Measurements from ENCODE around the gene TRIO. TPM values are rescaled to one million over a fixed set of nuclear protein-coding genes. Genes with fewer than 3 reads are reported as not detected.

TRIO gene
- polyA plus RNA-seq, 1 of the 3 experiments (the other 2 are of a cell fraction): 229 TPM

DNA sequence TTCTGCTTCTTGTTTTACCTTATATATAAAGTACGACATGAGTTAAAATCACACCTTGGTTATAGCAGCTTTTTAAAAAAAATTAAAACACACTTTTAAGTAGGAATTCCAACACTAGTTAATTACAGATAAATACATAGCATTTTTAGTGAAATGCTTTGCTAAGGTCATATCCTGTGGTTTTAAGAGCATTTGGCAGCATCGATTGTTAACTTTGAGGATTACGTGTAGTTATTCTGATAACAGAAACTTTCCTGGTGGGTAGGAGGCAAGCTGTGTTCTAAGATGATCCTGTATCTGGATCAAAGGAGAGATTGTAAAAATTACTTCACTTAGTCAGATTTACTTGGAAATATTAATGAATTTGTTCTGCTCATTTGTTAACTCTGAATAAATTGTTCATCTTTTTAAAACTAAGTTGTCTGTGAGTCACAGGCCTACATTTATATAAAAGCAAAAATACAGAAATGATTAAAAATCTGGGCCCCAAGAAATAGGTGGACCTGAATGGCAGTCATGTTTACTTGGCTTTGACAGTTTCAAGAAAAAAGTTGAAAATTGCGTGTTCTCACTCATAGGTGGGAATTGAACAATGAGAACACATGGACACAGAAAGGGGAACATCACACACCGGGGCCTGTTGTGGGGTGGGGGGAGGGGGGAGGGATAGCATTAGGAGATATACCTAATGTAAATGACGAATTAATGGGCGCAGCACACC lies 58.3 kb downstream of the TRIO start:
- H3K4me2 ChIP-seq: peak overlapping the region; percentile 27; the same call in 1 of the 2 replicates

DNA sequence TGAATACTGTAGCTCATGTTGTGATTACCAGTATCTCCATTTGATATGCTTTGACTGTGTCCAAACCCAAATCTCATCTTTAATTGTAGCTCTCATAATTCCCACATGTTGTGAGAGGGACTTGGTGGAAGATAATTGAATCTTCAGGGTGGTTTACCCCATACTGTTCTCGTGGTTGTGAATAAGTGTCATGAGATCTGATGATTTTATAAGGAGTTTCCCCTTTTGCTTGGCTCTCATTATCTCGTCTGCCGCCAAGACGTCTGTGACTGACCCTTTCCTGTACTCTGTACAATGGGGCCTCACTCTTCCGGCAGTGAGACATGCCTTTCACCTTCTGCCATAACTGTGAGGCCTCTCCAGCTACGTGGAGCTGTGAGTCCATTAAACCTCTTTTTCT lies 59.3 kb downstream of the TRIO start:
- no peak overlapping the region for H3K4me3 ChIP-seq (ENCODE audit: low read depth in 2 of 2, low read length in 1 of 2)

More for the DNA sequence above, 58.3 kb downstream of the TRIO start:
- no peaks in the 10 kb centered on the region for H3K9me2 ChIP-seq
- peaks cover 55% of the 10 kb centered on the region for H4K20me1 ChIP-seq (ENCODE audit: insufficient read depth)
- no peaks in the 10 kb centered on the region for H3K27me3 ChIP-seq (ENCODE audit: insufficient read depth)
- ChIA-PET CTCF (no interaction called here), POLR2A (no interaction called here)
- no peak overlapping the region for H2AFZ ChIP-seq (ENCODE audit: low read depth)
- H3K36me3 ChIP-seq (replicated peaks in 1 of 2; ENCODE audit: control insufficient read depth in 1 of 2, insufficient read depth in 2 of 2, low read length in 1 of 2): peaks cover 0 to 9% of the 10 kb centered on the region in 2 experiments
- TF ChIP-seq, protein P1, sequence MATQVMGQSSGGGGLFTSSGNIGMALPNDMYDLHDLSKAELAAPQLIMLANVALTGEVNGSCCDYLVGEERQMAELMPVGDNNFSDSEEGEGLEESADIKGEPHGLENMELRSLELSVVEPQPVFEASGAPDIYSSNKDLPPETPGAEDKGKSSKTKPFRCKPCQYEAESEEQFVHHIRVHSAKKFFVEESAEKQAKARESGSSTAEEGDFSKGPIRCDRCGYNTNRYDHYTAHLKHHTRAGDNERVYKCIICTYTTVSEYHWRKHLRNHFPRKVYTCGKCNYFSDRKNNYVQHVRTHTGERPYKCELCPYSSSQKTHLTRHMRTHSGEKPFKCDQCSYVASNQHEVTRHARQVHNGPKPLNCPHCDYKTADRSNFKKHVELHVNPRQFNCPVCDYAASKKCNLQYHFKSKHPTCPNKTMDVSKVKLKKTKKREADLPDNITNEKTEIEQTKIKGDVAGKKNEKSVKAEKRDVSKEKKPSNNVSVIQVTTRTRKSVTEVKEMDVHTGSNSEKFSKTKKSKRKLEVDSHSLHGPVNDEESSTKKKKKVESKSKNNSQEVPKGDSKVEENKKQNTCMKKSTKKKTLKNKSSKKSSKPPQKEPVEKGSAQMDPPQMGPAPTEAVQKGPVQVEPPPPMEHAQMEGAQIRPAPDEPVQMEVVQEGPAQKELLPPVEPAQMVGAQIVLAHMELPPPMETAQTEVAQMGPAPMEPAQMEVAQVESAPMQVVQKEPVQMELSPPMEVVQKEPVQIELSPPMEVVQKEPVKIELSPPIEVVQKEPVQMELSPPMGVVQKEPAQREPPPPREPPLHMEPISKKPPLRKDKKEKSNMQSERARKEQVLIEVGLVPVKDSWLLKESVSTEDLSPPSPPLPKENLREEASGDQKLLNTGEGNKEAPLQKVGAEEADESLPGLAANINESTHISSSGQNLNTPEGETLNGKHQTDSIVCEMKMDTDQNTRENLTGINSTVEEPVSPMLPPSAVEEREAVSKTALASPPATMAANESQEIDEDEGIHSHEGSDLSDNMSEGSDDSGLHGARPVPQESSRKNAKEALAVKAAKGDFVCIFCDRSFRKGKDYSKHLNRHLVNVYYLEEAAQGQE (IDR thresholded peaks at IDR 0.05; ENCODE audit: low read depth, low read length): no peak
- no peak for TF ChIP-seq RAD21 (IDR thresholded peaks at IDR 0.05; ENCODE audit: low read length)
- no peak for TF ChIP-seq EZH2phosphoT487 (IDR thresholded peaks at IDR 0.05; ENCODE audit: borderline replicate concordance, low read depth)
- no peak for TF ChIP-seq ELF1 (IDR thresholded peaks at IDR 0.05)
- no peak for TF ChIP-seq CHD2 (IDR thresholded peaks at IDR 0.05; ENCODE audit: low read length, partially characterized antibody)
- TF ChIP-seq RCOR1 (IDR thresholded peaks at IDR 0.05; ENCODE audit: low read length): no peak
- TF ChIP-seq SMC3 (IDR thresholded peaks at IDR 0.05; ENCODE audit: low read depth, low read length): no peak
- peaks cover 33% of the 10 kb centered on the region for H3F3A ChIP-seq (replicated peaks; ENCODE audit: insufficient read depth)
- peak overlapping the region; percentile 13; the same call in 1 of the 2 replicates for H3K9ac ChIP-seq
- H3K27ac ChIP-seq (ENCODE audit: low read depth in 2 of 2, low read length in 1 of 2): peak overlapping the region in 1 of 2 experiments; percentile 69; a peak in 2 of 4 replicates
- H3K79me2 ChIP-seq (ENCODE audit: insufficient read depth): peaks cover 100% of the 10 kb centered on the region
- no peak overlapping the region for H3K4me3 ChIP-seq (ENCODE audit: low read depth in 2 of 2, low read length in 1 of 2)
- no peaks in the 10 kb centered on the region for H3K9me3 ChIP-seq
- DNase-seq: no peak
- H3K4me1 ChIP-seq (ENCODE audit: control insufficient read depth in 1 of 2, insufficient read depth in 2 of 2, low read depth in 1 of 2, low read length in 1 of 2): peaks cover 35 to 83% of the 10 kb centered on the region in 2 experiments; a peak in 3 of 4 replicates
- 90% methylated on average over 7 of the region's 7 CpGs for WGBS (ENCODE audit: low lambda C conversion rate)

More for the DNA sequence above, 59.3 kb downstream of the TRIO start:
- TF ChIP-seq TAF1 (IDR thresholded peaks at IDR 0.05; ENCODE audit: borderline replicate concordance, low read depth, low read length) (no peak), FOXJ3 (CRISPR knock-in tag; IDR thresholded peaks at IDR 0.05) (no peak), JUND (IDR thresholded peaks at IDR 0.05) (no peak), GABPA (IDR thresholded peaks at IDR 0.05; ENCODE audit: low read depth) (no peak), RCOR1 (IDR thresholded peaks at IDR 0.05; ENCODE audit: low read length) (no peak), TCF12 (IDR thresholded peaks at IDR 0.05) (no peak), YY1 (IDR thresholded peaks at IDR 0.05; ENCODE audit: low read depth) (no peak), TEAD4 (IDR thresholded peaks at IDR 0.05; ENCODE audit: borderline replicate concordance, insufficient read depth) (no peak)
- TF ChIP-seq, protein P2, sequence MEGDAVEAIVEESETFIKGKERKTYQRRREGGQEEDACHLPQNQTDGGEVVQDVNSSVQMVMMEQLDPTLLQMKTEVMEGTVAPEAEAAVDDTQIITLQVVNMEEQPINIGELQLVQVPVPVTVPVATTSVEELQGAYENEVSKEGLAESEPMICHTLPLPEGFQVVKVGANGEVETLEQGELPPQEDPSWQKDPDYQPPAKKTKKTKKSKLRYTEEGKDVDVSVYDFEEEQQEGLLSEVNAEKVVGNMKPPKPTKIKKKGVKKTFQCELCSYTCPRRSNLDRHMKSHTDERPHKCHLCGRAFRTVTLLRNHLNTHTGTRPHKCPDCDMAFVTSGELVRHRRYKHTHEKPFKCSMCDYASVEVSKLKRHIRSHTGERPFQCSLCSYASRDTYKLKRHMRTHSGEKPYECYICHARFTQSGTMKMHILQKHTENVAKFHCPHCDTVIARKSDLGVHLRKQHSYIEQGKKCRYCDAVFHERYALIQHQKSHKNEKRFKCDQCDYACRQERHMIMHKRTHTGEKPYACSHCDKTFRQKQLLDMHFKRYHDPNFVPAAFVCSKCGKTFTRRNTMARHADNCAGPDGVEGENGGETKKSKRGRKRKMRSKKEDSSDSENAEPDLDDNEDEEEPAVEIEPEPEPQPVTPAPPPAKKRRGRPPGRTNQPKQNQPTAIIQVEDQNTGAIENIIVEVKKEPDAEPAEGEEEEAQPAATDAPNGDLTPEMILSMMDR (IDR thresholded peaks at IDR 0.05): no peak
- H2AFZ ChIP-seq (ENCODE audit: low read depth): no peak overlapping the region
- CTCF ChIA-PET: no interaction called here
- H3K9me3 ChIP-seq: no peaks in the 10 kb centered on the region
- DNase-seq: no peak
- peaks cover 97% of the 10 kb centered on the region for H3K79me2 ChIP-seq (ENCODE audit: insufficient read depth)
- no peaks in the 10 kb centered on the region for H3K9me2 ChIP-seq
- peaks cover 0 to 11% of the 10 kb centered on the region in 2 experiments for H3K36me3 ChIP-seq (replicated peaks in 1 of 2; ENCODE audit: control insufficient read depth in 1 of 2, insufficient read depth in 2 of 2, low read length in 1 of 2)
- H3F3A ChIP-seq (replicated peaks; ENCODE audit: insufficient read depth): peaks cover 39% of the 10 kb centered on the region
- H3K27ac ChIP-seq (ENCODE audit: low read depth in 2 of 2, low read length in 1 of 2): peak overlapping the region in 1 of 2 experiments; percentile 69; a peak in 2 of 4 replicates
- H4K20me1 ChIP-seq (ENCODE audit: insufficient read depth): peaks cover 46% of the 10 kb centered on the region
- H3K4me1 ChIP-seq (ENCODE audit: control insufficient read depth in 1 of 2, insufficient read depth in 2 of 2, low read depth in 1 of 2, low read length in 1 of 2): peaks cover 25 to 77% of the 10 kb centered on the region in 2 experiments; a peak in 3 of 4 replicates
- WGBS (ENCODE audit: low lambda C conversion rate): 60% methylated on average over 6 of the region's 6 CpGs
- H3K4me2 ChIP-seq: no peak overlapping the region
- no peaks in the 10 kb centered on the region for H3K27me3 ChIP-seq (ENCODE audit: insufficient read depth)
- POLR2A ChIA-PET: no interaction called here
- H3K9ac ChIP-seq: no peak overlapping the region
